HL-60 (cell line): ENCODE results near the gene DEFB113.

Source experiments
- DNase-seq, 2 experiments: peaks; one replicate each; pipeline ENCODE4 v3.0.0-alpha.2; 2010 to 2020; ENCODE audit warnings: low read depth in 1 of 2, low spot score in 1 of 2
- H3K27ac ChIP-seq: fragments of 250-450 bp; sonication (Bioruptor Pico); replicated peaks from 2 replicates; pipeline ENCODE4 v1.5.1; 2020; ENCODE audit warnings: mild to moderate bottlenecking, moderate library complexity
- H3K27me3 ChIP-seq: fragments of 250-450 bp; sonication (Bioruptor Pico); 2 replicates; pipeline ENCODE4 v1.5.1; 2021; ENCODE audit warnings: mild to moderate bottlenecking, moderate library complexity; ENCODE audit not compliant: insufficient read depth, poor library complexity, severe bottlenecking
- H3K4me3 ChIP-seq: replicated peaks from 2 replicates; pipeline ENCODE4 v1.5.1; 2011; ENCODE audit warnings: mild to moderate bottlenecking, control low read depth, low read length; ENCODE audit not compliant: insufficient read depth
- GABPA ChIP-seq: IDR thresholded peaks from 2 replicates; pipeline ENCODE4 v1.6.1; 2012; ENCODE audit warnings: low read depth
- POLR2AphosphoS5 ChIP-seq: IDR thresholded peaks from 2 replicates; pipeline ENCODE4 v1.6.1; 2012; ENCODE audit warnings: low read depth
- SPI1 ChIP-seq: IDR thresholded peaks from 2 replicates; pipeline ENCODE4 v1.6.1; 2012; ENCODE audit warnings: low read depth, mild to moderate bottlenecking, borderline replicate concordance
- long read RNA-seq: library from polyadenylated mRNA; unstranded; transcript quantifications from one replicate; pipeline ENCODE4 v2.0.0, GENCODE V29; 2020
- TF ChIP-seq, protein P1 (sequence below): IDR thresholded peaks from one replicate; pipeline ENCODE4 v1.5.1; 2011; ENCODE audit warnings: low read length, control low read depth, inconsistent platforms; ENCODE audit not compliant: insufficient read depth
- TF ChIP-seq, protein P2 (sequence below): IDR thresholded peaks from 2 replicates; pipeline ENCODE4 v1.6.1; 2012; ENCODE audit warnings: low read depth; ENCODE audit not compliant: insufficient replicate concordance

DEFB113 gene, protein sequence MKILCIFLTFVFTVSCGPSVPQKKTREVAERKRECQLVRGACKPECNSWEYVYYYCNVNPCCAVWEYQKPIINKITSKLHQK
- long read RNA-seq = 0 reads

DNA sequence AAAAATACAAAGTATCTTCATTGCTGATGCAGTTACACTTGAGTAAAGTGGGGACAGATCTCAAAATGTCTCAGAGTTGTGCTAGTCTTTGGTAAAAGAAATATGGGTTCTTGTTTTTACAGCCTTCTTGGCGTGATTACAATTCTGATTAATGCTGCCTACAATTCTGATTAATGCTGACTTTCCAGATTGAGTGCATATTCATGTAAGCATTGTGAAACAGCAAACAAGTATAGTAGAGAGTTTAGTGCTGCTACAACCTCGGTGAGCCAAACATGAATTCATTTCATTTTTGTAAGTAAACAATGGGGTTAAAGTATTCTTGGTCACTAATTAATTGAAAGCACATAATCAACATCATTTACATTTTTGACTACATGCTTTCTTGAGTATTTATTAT is at the start of gene DEFB113:
Gene DEFB113, minus strand, starts transcription at position 21 of the 400 bp plus-strand sequence. Its CDS starts 0 bp downstream, at position 21.
- TF ChIP-seq SPI1 = no peak
- TF ChIP-seq, protein P1, sequence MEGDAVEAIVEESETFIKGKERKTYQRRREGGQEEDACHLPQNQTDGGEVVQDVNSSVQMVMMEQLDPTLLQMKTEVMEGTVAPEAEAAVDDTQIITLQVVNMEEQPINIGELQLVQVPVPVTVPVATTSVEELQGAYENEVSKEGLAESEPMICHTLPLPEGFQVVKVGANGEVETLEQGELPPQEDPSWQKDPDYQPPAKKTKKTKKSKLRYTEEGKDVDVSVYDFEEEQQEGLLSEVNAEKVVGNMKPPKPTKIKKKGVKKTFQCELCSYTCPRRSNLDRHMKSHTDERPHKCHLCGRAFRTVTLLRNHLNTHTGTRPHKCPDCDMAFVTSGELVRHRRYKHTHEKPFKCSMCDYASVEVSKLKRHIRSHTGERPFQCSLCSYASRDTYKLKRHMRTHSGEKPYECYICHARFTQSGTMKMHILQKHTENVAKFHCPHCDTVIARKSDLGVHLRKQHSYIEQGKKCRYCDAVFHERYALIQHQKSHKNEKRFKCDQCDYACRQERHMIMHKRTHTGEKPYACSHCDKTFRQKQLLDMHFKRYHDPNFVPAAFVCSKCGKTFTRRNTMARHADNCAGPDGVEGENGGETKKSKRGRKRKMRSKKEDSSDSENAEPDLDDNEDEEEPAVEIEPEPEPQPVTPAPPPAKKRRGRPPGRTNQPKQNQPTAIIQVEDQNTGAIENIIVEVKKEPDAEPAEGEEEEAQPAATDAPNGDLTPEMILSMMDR = no peak
- TF ChIP-seq, protein P2, sequence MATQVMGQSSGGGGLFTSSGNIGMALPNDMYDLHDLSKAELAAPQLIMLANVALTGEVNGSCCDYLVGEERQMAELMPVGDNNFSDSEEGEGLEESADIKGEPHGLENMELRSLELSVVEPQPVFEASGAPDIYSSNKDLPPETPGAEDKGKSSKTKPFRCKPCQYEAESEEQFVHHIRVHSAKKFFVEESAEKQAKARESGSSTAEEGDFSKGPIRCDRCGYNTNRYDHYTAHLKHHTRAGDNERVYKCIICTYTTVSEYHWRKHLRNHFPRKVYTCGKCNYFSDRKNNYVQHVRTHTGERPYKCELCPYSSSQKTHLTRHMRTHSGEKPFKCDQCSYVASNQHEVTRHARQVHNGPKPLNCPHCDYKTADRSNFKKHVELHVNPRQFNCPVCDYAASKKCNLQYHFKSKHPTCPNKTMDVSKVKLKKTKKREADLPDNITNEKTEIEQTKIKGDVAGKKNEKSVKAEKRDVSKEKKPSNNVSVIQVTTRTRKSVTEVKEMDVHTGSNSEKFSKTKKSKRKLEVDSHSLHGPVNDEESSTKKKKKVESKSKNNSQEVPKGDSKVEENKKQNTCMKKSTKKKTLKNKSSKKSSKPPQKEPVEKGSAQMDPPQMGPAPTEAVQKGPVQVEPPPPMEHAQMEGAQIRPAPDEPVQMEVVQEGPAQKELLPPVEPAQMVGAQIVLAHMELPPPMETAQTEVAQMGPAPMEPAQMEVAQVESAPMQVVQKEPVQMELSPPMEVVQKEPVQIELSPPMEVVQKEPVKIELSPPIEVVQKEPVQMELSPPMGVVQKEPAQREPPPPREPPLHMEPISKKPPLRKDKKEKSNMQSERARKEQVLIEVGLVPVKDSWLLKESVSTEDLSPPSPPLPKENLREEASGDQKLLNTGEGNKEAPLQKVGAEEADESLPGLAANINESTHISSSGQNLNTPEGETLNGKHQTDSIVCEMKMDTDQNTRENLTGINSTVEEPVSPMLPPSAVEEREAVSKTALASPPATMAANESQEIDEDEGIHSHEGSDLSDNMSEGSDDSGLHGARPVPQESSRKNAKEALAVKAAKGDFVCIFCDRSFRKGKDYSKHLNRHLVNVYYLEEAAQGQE = no peak
- no peak for TF ChIP-seq POLR2AphosphoS5
- no peak for TF ChIP-seq GABPA
- H3K27me3 ChIP-seq = no peaks in the 10 kb centered on the region
- no peak within 1 kb of the TSS for H3K27ac ChIP-seq
- DNase-seq = no peak
- H3K4me3 ChIP-seq = no peak within 1 kb of the TSS

DNA sequence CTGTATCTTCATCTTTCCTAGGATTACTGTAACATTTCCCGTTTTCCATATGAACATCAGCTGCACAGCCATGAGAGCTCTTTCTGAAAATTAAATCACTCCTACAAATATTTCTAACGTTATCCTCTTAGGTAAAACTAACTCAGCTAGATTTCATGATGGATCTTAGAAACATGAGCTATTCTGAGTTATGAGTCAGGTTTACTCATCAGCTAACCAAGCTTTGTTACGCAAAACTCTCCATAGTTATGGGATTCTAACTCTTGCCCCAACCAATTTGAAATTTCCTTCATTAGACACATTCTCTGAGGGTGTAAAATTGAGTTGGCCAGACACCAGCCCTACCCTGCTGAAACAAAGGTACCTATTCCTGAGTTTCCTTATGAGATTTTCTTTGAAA is 38.4 kb upstream of the DEFB113 start:
- DNase-seq = no peak
- TF ChIP-seq, protein P2 = no peak
- TF ChIP-seq SPI1 = no peak
- TF ChIP-seq GABPA = no peak
- TF ChIP-seq, protein P1 = no peak
- no peak for TF ChIP-seq POLR2AphosphoS5
- no peak overlapping the region for H3K4me3 ChIP-seq
- no peak overlapping the region for H3K27ac ChIP-seq
- no peaks in the 10 kb centered on the region for H3K27me3 ChIP-seq

DNA sequence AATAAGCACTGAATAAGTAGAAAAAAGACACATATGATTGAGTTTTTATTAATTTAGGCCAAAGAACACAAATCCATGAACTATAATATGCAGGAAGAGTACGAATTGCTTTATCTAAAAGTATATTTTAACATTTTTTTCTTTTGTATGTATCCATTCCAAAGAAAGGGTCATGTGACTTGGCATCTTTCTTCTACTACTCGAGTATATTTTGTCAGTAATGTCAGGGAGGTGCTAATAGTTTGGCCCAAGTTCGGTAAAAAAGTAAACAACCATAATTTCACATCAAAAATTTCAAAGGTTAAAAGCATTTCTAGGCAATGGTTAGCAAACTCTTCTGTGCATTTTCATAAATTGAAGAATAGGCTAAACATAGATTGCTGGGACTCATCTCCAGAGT is 33.7 kb upstream of the DEFB113 start:
- Histone ChIP-seq H3K27me3 (no peaks in the 10 kb centered on the region), H3K27ac (no peak overlapping the region), H3K4me3 (no peak overlapping the region)
- DNase-seq = no peak
- TF ChIP-seq, protein P2 = no peak
- TF ChIP-seq GABPA (no peak), POLR2AphosphoS5 (no peak), SPI1 (no peak)
- TF ChIP-seq, protein P1 = no peak
